ENCODE results near the gene CD81. TPM values are rescaled to one million over a fixed set of nuclear protein-coding genes. Genes with fewer than 3 reads are reported as not detected.

CD81 gene
- total RNA-seq, 1 experiment from 2014 or later, result 237 TPM

GRCh38 chr11:2355000-2355644, 22.0 kb upstream of the CD81 start:
- Mint-ChIP-seq H3K4me1 (no peaks in the 10 kb centered on the region), H3K36me3 (peaks cover 4% of the 10 kb centered on the region; the same call in 1 of the 2 replicates), H3K27ac (no peak overlapping the region), H3K9me3 (peaks cover 28% of the 10 kb centered on the region), H3K27me3 (ENCODE audit: low read depth) (peaks cover 49% of the 10 kb centered on the region), H3K4me3 (no peak overlapping the region)
- TF ChIP-seq ZBTB21 (CRISPR knock-in tag; IDR thresholded peaks at IDR 0.05; ENCODE audit: borderline replicate concordance) (no peak), USF2 (CRISPR knock-in tag; IDR thresholded peaks at IDR 0.05) (no peak), CTCF (IDR thresholded peaks at IDR 0.05) (no peak), ATF3 (CRISPR knock-in tag; conservative IDR thresholded peaks at IDR 0.05) (no peak), FOXK1 (CRISPR knock-in tag; IDR thresholded peaks at IDR 0.05) (no peak), ZNF317 (CRISPR knock-in tag; IDR thresholded peaks at IDR 0.05; ENCODE audit: borderline replicate concordance, low read depth) (no peak), ZNF138 (CRISPR knock-in tag; conservative IDR thresholded peaks at IDR 0.05) (no peak), ZBTB43 (CRISPR knock-in tag; IDR thresholded peaks at IDR 0.05) (no peak), ZSCAN18 (CRISPR knock-in tag; IDR thresholded peaks at IDR 0.05) (no peak)
- ChIA-PET POLR2A (no interaction called here), CTCF (no interaction called here)
- DNase-seq (ENCODE audit: low spot score) (no peak), ATAC-seq (no peak)

GRCh38 chr11:2357246-2357645, 19.9 kb upstream of the CD81 start:
- Mint-ChIP-seq H3K4me3 (no peak overlapping the region), H3K27me3 (ENCODE audit: low read depth) (peaks cover 37% of the 10 kb centered on the region), H3K9me3 (peaks cover 15% of the 10 kb centered on the region), H3K36me3 (peaks cover 2% of the 10 kb centered on the region; the same call in 1 of the 2 replicates), H3K27ac (no peak overlapping the region), H3K4me1 (no peaks in the 10 kb centered on the region)
- ChIA-PET POLR2A (no interaction called here), CTCF (no interaction called here)
- DNase-seq (ENCODE audit: low spot score) (no peak), ATAC-seq (no peak)
- no peak for TF ChIP-seq HMGA2 (CRISPR knock-in tag; IDR thresholded peaks at IDR 0.05)
- TF ChIP-seq ZNF512 (CRISPR knock-in tag; IDR thresholded peaks at IDR 0.05; ENCODE audit: borderline replicate concordance), result no peak
- TF ChIP-seq CREM (CRISPR knock-in tag; IDR thresholded peaks at IDR 0.05), result no peak
- no peak for TF ChIP-seq MLX (CRISPR knock-in tag; IDR thresholded peaks at IDR 0.05)
- no peak for TF ChIP-seq USF2 (CRISPR knock-in tag; IDR thresholded peaks at IDR 0.05)
- TF ChIP-seq NR3C1 (CRISPR knock-in tag; conservative IDR thresholded peaks at IDR 0.05; ENCODE audit: low read depth), result no peak
- TF ChIP-seq ZNF263 (CRISPR knock-in tag; IDR thresholded peaks at IDR 0.05; ENCODE audit: low read depth), result no peak
- TF ChIP-seq ZNF671 (CRISPR knock-in tag; IDR thresholded peaks at IDR 0.05), result no peak
- no peak for TF ChIP-seq NR1H2 (CRISPR knock-in tag; IDR thresholded peaks at IDR 0.05)
- no peak for TF ChIP-seq GABPB1 (CRISPR knock-in tag; IDR thresholded peaks at IDR 0.05)
- TF ChIP-seq ZNF425 (CRISPR knock-in tag; conservative IDR thresholded peaks at IDR 0.05), result no peak
- no peak for TF ChIP-seq E2F5 (CRISPR knock-in tag; IDR thresholded peaks at IDR 0.05)
- TF ChIP-seq NFYB (CRISPR knock-in tag; conservative IDR thresholded peaks at IDR 0.05; ENCODE audit: low read depth), result no peak

Measured in WTC11 (cell line).